H1 (cell line): Measurements from ENCODE around the gene TUT4. TPM values are rescaled to one million over a fixed set of nuclear protein-coding genes. Genes with fewer than 3 reads are reported as not detected.

Source experiments
- CTCF ChIA-PET: fragments of 300-600 bp; sonication (Branson Sonifier 250); formaldehyde crosslinking; loops from one replicate; lab custom pipeline; 2021; ENCODE audit not compliant: partially characterized antibody; lab: Charles Lee
- POLR2A ChIA-PET: fragments of 300-600 bp; sonication (Branson Sonifier 250); formaldehyde crosslinking; loops from one replicate; lab custom pipeline; 2021; ENCODE audit warnings: inconsistent platforms; ENCODE audit not compliant: partially characterized antibody; lab: Charles Lee
- DNase-seq, 2 experiments: peaks; one replicate each; pipeline versions ENCODE4 v3.0.0 to v3.0.0-alpha.2; 2010 to 2022; ENCODE audit warnings: low spot score in 2 of 2, low read depth in 1 of 2, mixed read lengths in 1 of 2
- FAIRE-seq: peaks from 2 replicates; lab custom pipeline; 2011; peaks lifted over from hg19 to GRCh38; lab: Jason Lieb, UNC
- H2AFZ ChIP-seq: 2 replicates; pipeline ENCODE4 v1.8.1; 2012; ENCODE audit warnings: low read length, inconsistent platforms
- H2AK5ac ChIP-seq: 2 replicates; pipeline ENCODE4 v1.6.1; 2013; ENCODE audit warnings: low read depth, low read length
- H2BK120ac ChIP-seq: replicated peaks from 2 replicates; pipeline ENCODE3; 2013; ENCODE audit warnings: low read depth, low read length, inconsistent platforms
- H2BK12ac ChIP-seq: 2 replicates; pipeline ENCODE4 v1.6.1; 2013; ENCODE audit warnings: low read depth, low read length
- H2BK15ac ChIP-seq: 2 replicates; pipeline ENCODE4 v1.6.1; 2013; ENCODE audit warnings: low read length
- H2BK20ac ChIP-seq: 2 replicates; pipeline ENCODE4 v1.6.1; 2013; ENCODE audit warnings: low read length
- H2BK5ac ChIP-seq: 2 replicates; pipeline ENCODE4 v1.6.1; 2013; ENCODE audit warnings: low read depth, low read length
- H3K14ac ChIP-seq: 2 replicates; pipeline ENCODE4 v1.6.1; 2013; ENCODE audit warnings: inconsistent platforms; ENCODE audit not compliant: insufficient read length
- H3K18ac ChIP-seq: 2 replicates; pipeline ENCODE4 v1.6.1; 2013; ENCODE audit warnings: low read length; ENCODE audit errors: extremely low read depth
- H3K23ac ChIP-seq: 2 replicates; pipeline ENCODE4 v1.6.1; 2013; ENCODE audit warnings: inconsistent platforms; ENCODE audit not compliant: insufficient read length
- H3K23me2 ChIP-seq: 2 replicates; pipeline ENCODE4 v1.6.1; 2013; ENCODE audit warnings: low read depth, low read length
- H3K27ac ChIP-seq: 2 replicates; pipeline ENCODE4 v1.6.1; 2011; ENCODE audit warnings: low read depth, low read length, inconsistent platforms
- H3K27me3 ChIP-seq, 4 experiments: replicated peaks in 1 of 4; 1 replicate in 1 of 4; 2 replicates in 3 of 4; pipeline versions ENCODE4 v1.6.1 to v1.8.1; 2011 to 2013; ENCODE audit warnings: low read length in 3 of 4, mild to moderate bottlenecking in 3 of 4, inconsistent platforms in 2 of 4, mixed read lengths in 2 of 4, moderate library complexity in 1 of 4; ENCODE audit not compliant: control insufficient read depth in 3 of 4, insufficient read depth in 3 of 4; ENCODE audit errors: extremely low read depth in 1 of 4
- H3K36me3 ChIP-seq, 4 experiments: 2 replicates each; pipeline versions ENCODE4 v1.6.1 to v1.8.1; 2011 to 2013; ENCODE audit warnings: mild to moderate bottlenecking in 4 of 4, low read length in 3 of 4, moderate library complexity in 2 of 4, control low read depth in 1 of 4, inconsistent platforms in 1 of 4; ENCODE audit not compliant: insufficient read depth in 4 of 4, control insufficient read depth in 2 of 4
- H3K4ac ChIP-seq: replicated peaks from 2 replicates; pipeline ENCODE3; 2013; ENCODE audit warnings: low read length, low read depth, mixed read lengths, inconsistent platforms; ENCODE audit not compliant: insufficient read length
- H3K4me1 ChIP-seq, 4 experiments: replicated peaks in 1 of 4; 1 replicate in 1 of 4; 2 replicates in 3 of 4; pipeline versions ENCODE4 v1.6.1 to v1.8.1; 2011 to 2013; ENCODE audit warnings: low read length in 3 of 4, inconsistent platforms in 2 of 4, mixed read lengths in 1 of 4; ENCODE audit not compliant: insufficient read depth in 4 of 4, control insufficient read depth in 3 of 4
- H3K4me2 ChIP-seq, 2 experiments: 2 replicates each; pipeline versions ENCODE4 v1.6.1 to v1.8.1; 2011 to 2013; ENCODE audit warnings: low read depth in 2 of 2, low read length in 2 of 2, control low read depth in 1 of 2, inconsistent platforms in 1 of 2, mild to moderate bottlenecking in 1 of 2; ENCODE audit not compliant: insufficient read depth in 1 of 2
- H3K4me3 ChIP-seq, 4 experiments: fragments of 200-600, 300-600 bp in 1 of 4; sonication (generic), shearing (Covaris generic), sonication (Bioruptor Twin) in 1 of 4; 2 replicates each; pipeline versions ENCODE4 v1.5.1 to v1.8.1; 2011 to 2016; ENCODE audit warnings: low read length in 4 of 4, low read depth in 3 of 4, control low read depth in 2 of 4, inconsistent platforms in 2 of 4, mild to moderate bottlenecking in 2 of 4, mixed read lengths in 1 of 4, moderate library complexity in 1 of 4; ENCODE audit not compliant: insufficient read depth in 2 of 4; ENCODE audit errors: extremely low read depth in 1 of 4
- H3K56ac ChIP-seq: replicated peaks from 2 replicates; pipeline ENCODE3; 2013; ENCODE audit warnings: low read depth, mild to moderate bottlenecking, mixed read lengths, low read length, inconsistent platforms; ENCODE audit not compliant: insufficient read length
- H3K79me1 ChIP-seq: 2 replicates; pipeline ENCODE4 v1.6.1; 2013; ENCODE audit warnings: low read depth, low read length, control low read depth
- H3K79me2 ChIP-seq, 2 experiments: 2 replicates each; pipeline versions ENCODE4 v1.6.1 to v1.8.1; 2012 to 2013; ENCODE audit warnings: low read length in 2 of 2, mild to moderate bottlenecking in 2 of 2, inconsistent platforms in 1 of 2; ENCODE audit not compliant: insufficient read depth in 2 of 2, control insufficient read depth in 1 of 2
- H3K9ac ChIP-seq, 4 experiments: replicated peaks in 1 of 4; 1 replicate in 1 of 4; 2 replicates in 3 of 4; pipeline versions ENCODE4 v1.6.1 to v1.8.1; 2011 to 2013; ENCODE audit warnings: low read depth in 3 of 4, low read length in 3 of 4, control low read depth in 2 of 4, mild to moderate bottlenecking in 2 of 4, moderate library complexity in 2 of 4, inconsistent platforms in 1 of 4; ENCODE audit errors: extremely low read depth in 1 of 4
- H3K9me3 ChIP-seq, 2 experiments: 2 replicates each; pipeline versions ENCODE4 v1.6.1 to v1.8.1; 2012 to 2013; ENCODE audit warnings: mild to moderate bottlenecking in 2 of 2, moderate library complexity in 2 of 2, control low read depth in 1 of 2, inconsistent platforms in 1 of 2, low read depth in 1 of 2, low read length in 1 of 2, mixed read lengths in 1 of 2; ENCODE audit not compliant: insufficient read depth in 2 of 2
- H4K20me1 ChIP-seq, 2 experiments: replicated peaks in 1 of 2; 2 replicates each; pipeline versions ENCODE3 to v1.8.1; 2011 to 2013; ENCODE audit warnings: inconsistent platforms in 2 of 2, low read length in 2 of 2, mild to moderate bottlenecking in 1 of 2; ENCODE audit not compliant: insufficient read depth in 2 of 2, control insufficient read depth in 1 of 2
- H4K5ac ChIP-seq: 2 replicates; pipeline ENCODE4 v1.6.1; 2013; ENCODE audit warnings: low read length, low read depth, mixed read lengths, inconsistent platforms; ENCODE audit not compliant: insufficient read length
- H4K8ac ChIP-seq: 2 replicates; pipeline ENCODE4 v1.8.0; 2013; ENCODE audit warnings: mild to moderate bottlenecking, moderate library complexity, low read length, inconsistent platforms; ENCODE audit not compliant: insufficient read depth; ENCODE audit errors: extremely low read depth
- H4K91ac ChIP-seq: replicated peaks from 2 replicates; pipeline ENCODE3; 2013; ENCODE audit warnings: low read length, mixed read lengths, inconsistent platforms; ENCODE audit not compliant: insufficient read length
- ASH2L ChIP-seq: fragments of 200-600, 300-600 bp; sonication (generic); IDR thresholded peaks from one replicate; pipeline ENCODE4 v1.7.1; 2017; ENCODE audit warnings: low read length
- BCL11A ChIP-seq, 2 experiments: IDR thresholded peaks; one replicate each; pipeline ENCODE4 v1.6.1; 2011; ENCODE audit warnings: low read depth in 2 of 2, low read length in 2 of 2, mild to moderate bottlenecking in 2 of 2
- FOSL1 ChIP-seq: IDR thresholded peaks from 2 replicates; pipeline ENCODE4 v1.6.1; 2011; ENCODE audit warnings: mild to moderate bottlenecking, low read depth, low read length, moderate library complexity; ENCODE audit not compliant: insufficient read depth
- HDAC2 ChIP-seq, 2 experiments: fragments of 300-600 bp in 1 of 2; sonication (generic) in 1 of 2; IDR thresholded peaks; 2 replicates each; pipeline ENCODE4 v1.6.1; 2011 to 2012; ENCODE audit warnings: low read depth in 2 of 2, low read length in 2 of 2, mild to moderate bottlenecking in 2 of 2, moderate library complexity in 2 of 2, borderline replicate concordance in 1 of 2, inconsistent platforms in 1 of 2
- PHF8 ChIP-seq: fragments of 200-600 bp; sonication (generic); conservative IDR thresholded peaks from 2 replicates; pipeline ENCODE4 v1.7.1; 2012; ENCODE audit warnings: low read depth, mild to moderate bottlenecking, inconsistent platforms, low read length, moderate library complexity
- RBBP5 ChIP-seq: IDR thresholded peaks from 2 replicates; pipeline ENCODE4 v1.7.1; 2012; ENCODE audit warnings: low read depth, mild to moderate bottlenecking, inconsistent platforms, low read length, moderate library complexity, borderline replicate concordance
- SP1 ChIP-seq: IDR thresholded peaks from 2 replicates; pipeline ENCODE4 v1.6.1; 2011; ENCODE audit warnings: low read depth, low read length
- TAF1 ChIP-seq: IDR thresholded peaks from 2 replicates; pipeline ENCODE4 v1.6.1; 2011; ENCODE audit warnings: mild to moderate bottlenecking, low read depth, low read length
- WGBS, 2 experiments: shearing (Covaris generic) in 1 of 2; methylation state at CpG; one replicate each; pipeline versions ENCODE4 v1.1.6 to v1.1.7; 2013 to 2015; ENCODE audit warnings: low lambda C conversion rate in 2 of 2, mixed read lengths in 2 of 2, inconsistent platforms in 1 of 2, low coverage in 1 of 2, missing lambda C conversion rate in 1 of 2; ENCODE audit not compliant: insufficient replicate concordance in 2 of 2, insufficient coverage in 1 of 2, insufficient read length in 1 of 2; ENCODE audit errors: extremely low coverage in 1 of 2, missing lambda C conversion rate in 1 of 2; 5-methylcytosine and 5-hydroxymethylcytosine counted together
- polyA plus RNA-seq, 7 experiments: library from polyadenylated mRNA; depleted of rRNA in 3 of 7; stranded (reverse) in 5 of 7; unstranded in 2 of 7; fragments of >200 nt in 5 of 7; fragments of 200-250 nt in 2 of 7; gene quantifications; 1 replicate in 5 of 7; 2 replicates in 1 of 7; 4 replicates in 1 of 7; pipeline versions ENCODE4 v1.2.1 to v1.2.3, GENCODE V29; 2011 to 2013; ENCODE audit warnings: missing spikeins in 2 of 7, mixed read lengths in 2 of 7
- total RNA-seq: library from RNA; stranded (reverse); fragmentation: NEBNext Ultra II Directional; extraction: Animal tissue kit (Norgen Biotek cat#: 25700); gene quantifications from 2 replicates; pipeline ENCODE4 v1.2.1, GENCODE V29; 2021

The TUT4 gene
- total and polyA plus RNA-seq, 2 of the 8 experiments (the other 6 are each of a cell fraction or from before 2014, with no cell fraction given): 54.5 to 63.3 TPM

DNA sequence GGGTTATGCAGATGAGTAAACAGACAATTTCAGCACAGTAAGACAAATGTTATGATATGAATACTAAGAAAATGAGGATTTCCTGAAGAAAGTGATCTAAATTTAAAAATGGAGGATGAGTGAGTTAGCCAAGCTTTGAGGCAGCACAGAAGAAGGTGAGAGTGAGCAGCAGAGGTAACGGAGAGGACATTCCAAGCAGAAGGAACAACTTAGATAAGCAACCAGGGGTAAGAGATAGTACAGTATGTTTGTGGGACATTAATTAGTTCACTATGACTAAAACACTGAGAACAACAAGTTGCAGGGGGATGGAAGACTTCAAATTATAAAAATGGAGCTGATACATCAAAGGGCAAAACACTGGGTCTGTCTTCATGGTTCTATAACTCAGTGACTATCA lies 125.7 kb downstream of the TUT4 start:
- Histone ChIP-seq H3K27ac (no peak overlapping the region), H3K9ac (no peak overlapping the region), H2BK120ac (no peak overlapping the region), H3K4ac (no peak overlapping the region), H4K8ac (no peak overlapping the region), H2BK15ac (no peak overlapping the region), H3K56ac (no peak overlapping the region), H3K14ac (no peak overlapping the region), H3K4me3 (no peak overlapping the region), H2BK20ac (no peak overlapping the region), H4K5ac (no peak overlapping the region), H3K4me2 (no peak overlapping the region), H3K27me3 (no peaks in the 10 kb centered on the region), H3K79me2 (no peaks in the 10 kb centered on the region), H3K23ac (no peak overlapping the region), H3K4me1 (no peaks in the 10 kb centered on the region; a peak in 1 of 7 replicates), H3K9me3 (no peaks in the 10 kb centered on the region), H3K79me1 (no peaks in the 10 kb centered on the region), H2AK5ac (no peak overlapping the region), H3K18ac (no peak overlapping the region), H2AFZ (no peak overlapping the region), H3K23me2 (no peaks in the 10 kb centered on the region), H3K36me3 (peaks cover 4 to 41% (median 15%) of the 10 kb centered on the region in 4 experiments), H2BK5ac (no peak overlapping the region), H4K20me1 (peaks cover 0 to 1% of the 10 kb centered on the region in 2 experiments), H4K91ac (no peak overlapping the region), H2BK12ac (no peak overlapping the region)
- WGBS, 2 experiments: 91% methylated on average over 1 of the region's 1 CpG; no CpG with 5 or more reads in 1 of the 2 experiments
- ChIA-PET POLR2A (interaction anchor here (0.6 to 1.4 kb wide), 2 partner anchors 19 to 38 kb away, joined by 3 to 4 read pairs; no protein-coding TSS in a partner anchor), CTCF (interaction anchor here (1.5 to 1.9 kb wide), 2 partner anchors 22 to 259 kb away, joined by 5 read pairs; no protein-coding TSS in a partner anchor)
- FAIRE-seq (no peak), DNase-seq (no peak)
- no peak for TF ChIP-seq HDAC2 (IDR thresholded peaks at IDR 0.05; ENCODE audit: borderline replicate concordance in 1 of 2, low read depth in 2 of 2, low read length in 2 of 2)
- no peak for TF ChIP-seq FOSL1
- TF ChIP-seq PHF8: no peak
- TF ChIP-seq SP1: no peak
- TF ChIP-seq RBBP5: no peak
- TF ChIP-seq ASH2L: no peak
- TF ChIP-seq BCL11A (IDR thresholded peaks at IDR 0.05; ENCODE audit: low read depth in 2 of 2, low read length in 2 of 2): no peak
- no peak for TF ChIP-seq TAF1
